Stimulated activated CD8-positive, alpha-beta memory T cell treated with anti-CD3 and anti-CD28 coated beads, Interleukin-15, amount 100 ng/mL, for 1 hour (primary cell): Measurements from ENCODE around the gene OR5B12.
"Not testable (repeated sequence)": the region's sequence is repeated elsewhere in the genome, so short reads cannot be mapped to it uniquely, and the experiment has no call there.

Experiments used
- DNase-seq: peaks from one replicate; pipeline ENCODE4 v3.0.0-alpha.2; 2020; ENCODE audit warnings: low read depth

OR5B12 gene

DNA sequence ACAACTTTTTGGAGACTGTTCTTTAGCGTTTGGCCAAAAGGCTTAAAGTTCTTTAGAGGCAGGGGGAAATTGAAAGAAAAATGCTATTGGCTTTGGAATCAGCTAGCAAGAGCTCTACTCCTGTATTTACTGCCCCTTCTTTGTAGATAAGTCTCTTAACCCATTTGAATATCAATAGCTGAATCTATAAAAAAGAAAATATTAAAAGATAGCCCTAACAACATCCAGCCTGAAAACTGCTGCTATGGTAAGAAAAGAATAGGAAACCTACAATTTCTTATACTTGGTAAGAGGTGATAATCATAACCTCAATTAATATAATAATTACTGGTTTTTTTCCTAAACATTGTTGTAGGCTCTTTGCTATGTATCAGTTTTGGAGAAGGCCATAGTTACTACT, at the start of gene OR5B12:
OR5B12 (minus strand) TSS at position 101 of the 400 bp plus-strand sequence. CDS start 2,085 bp downstream, outside the sequence.
- DNase-seq = no peak

DNA sequence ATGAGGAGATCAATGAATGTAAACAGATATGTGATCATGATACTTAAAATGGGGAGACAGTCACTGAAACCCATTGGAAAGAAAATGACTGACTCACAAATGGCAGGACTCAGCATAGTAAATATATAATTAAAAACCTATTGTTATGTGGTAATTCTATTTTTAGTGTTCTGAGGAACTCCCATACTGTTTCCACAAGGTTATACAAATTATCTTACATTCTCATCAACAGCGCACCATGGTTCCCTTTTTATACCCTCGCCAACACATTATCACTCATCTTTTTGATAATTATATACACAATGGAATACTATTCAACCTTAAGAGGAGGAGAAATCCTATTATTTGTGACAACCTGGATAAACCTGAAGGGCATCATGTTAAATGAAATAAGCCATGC, 48.8 kb upstream of the OR5B12 start:
- DNase-seq = no peak

DNA sequence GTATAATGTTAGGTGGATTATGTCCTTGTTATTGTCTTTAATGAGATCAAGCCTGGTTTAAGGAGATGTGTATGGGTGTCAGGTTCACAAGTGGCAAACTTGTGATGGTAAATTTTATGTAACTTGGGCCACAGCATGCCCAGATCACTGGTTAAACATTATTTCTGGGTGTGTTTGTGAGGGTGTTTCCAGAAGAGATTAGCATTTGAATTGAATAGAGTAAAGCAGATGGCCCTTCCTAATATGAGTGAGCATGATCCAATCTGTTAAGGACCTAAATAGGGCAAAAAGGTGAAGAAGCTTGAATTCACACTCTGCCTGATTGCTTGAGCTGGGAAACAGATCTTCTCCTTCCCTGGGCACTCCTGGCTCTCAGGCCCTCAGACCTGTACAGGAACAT, 45.1 kb upstream of the OR5B12 start:
- DNase-seq = no peak

DNA sequence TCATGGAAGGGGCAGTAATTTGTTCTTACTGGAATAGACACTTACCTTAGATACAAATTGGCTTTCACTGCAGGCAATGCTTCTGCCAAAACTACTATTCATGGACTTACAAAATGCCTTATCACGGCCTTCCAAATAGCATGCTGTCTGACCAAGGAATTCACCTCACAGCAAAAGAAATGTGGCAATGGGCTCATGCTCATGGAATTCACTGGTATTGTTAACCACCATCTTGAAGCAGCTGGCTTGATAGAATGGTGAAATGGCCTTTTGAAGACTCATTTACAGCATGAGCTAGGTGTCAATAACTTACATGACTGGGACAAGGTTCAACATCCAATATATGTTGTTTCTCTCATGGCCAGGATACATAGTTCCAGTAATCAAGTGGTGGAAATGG, 43.9 kb upstream of the OR5B12 start:
- DNase-seq = no peak

DNA sequence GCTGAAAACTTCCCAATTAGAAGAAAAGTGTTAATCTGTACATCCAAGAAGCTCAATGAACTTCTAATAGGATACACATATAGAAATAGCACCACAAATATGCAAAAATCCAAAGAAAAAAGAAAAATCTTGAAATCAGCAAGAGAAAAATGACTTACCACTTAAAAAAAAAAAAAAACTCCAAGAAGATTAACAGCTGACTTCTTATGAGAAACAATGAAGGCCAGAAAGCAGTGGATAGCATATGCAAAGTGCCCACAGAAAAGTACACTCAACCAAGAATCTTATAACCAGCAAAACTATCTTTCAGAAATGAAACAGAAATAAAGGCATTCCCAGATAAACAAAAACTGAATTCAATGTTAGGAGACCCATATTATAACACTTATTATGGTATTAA, 29.9 kb upstream of the OR5B12 start:
- DNase-seq = no peak

DNA sequence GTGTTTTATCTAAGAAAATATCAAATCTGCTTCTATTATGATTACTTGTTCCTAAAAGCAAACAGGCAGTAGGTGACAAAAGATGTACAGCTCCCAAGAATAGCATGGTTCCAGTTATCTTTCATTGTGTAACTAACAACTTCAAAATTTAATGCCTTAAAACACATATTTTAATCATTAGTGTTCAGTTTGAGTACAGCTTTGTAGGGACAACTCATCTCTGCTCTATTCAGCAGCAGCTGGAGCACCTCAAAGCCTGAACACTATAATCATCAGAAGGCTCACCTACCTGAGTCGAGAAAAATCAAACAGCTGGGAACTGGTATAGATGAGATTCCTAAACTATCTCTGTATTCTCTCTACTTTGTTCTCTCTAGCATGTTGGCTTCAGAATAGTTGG, 24.3 kb upstream of the OR5B12 start:
- DNase-seq = no peak

DNA sequence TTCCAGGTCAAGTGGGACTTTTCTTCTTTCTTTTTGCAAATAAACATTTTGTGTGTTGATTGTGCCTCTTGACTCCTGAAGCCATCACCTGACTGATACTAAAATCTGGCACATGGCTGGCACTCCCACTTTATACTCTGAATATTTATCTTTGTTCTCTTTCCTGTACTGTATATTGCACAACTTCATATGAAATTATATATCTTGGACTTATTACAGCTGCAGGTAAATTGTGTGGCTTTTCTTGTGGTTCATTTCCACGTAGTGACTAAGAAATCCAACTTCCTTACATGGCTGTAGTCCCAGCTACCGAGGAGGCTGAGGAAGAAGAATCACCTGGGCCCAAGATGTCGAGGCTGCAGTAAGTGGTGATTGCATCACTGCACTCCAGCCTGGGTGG, 23.7 kb upstream of the OR5B12 start:
- DNase-seq = no peak

- no peak for DNase-seq
These were observed 9.5 kb upstream of the OR5B12 start for GRCh38 chr11:58451585-58451984.

GRCh38 chr11:58446294-58446693, 4.3 kb upstream of the OR5B12 start:
- DNase-seq = no peak

GRCh38 chr11:58444300-58444699, 2.3 kb upstream of the OR5B12 start:
- DNase-seq = no peak

- no peak for DNase-seq
These were observed 3.5 kb downstream of the OR5B12 start for GRCh38 chr11:58438486-58438885.

- no peak for DNase-seq
These were observed 7.8 kb downstream of the OR5B12 start for GRCh38 chr11:58434217-58434616.

DNA sequence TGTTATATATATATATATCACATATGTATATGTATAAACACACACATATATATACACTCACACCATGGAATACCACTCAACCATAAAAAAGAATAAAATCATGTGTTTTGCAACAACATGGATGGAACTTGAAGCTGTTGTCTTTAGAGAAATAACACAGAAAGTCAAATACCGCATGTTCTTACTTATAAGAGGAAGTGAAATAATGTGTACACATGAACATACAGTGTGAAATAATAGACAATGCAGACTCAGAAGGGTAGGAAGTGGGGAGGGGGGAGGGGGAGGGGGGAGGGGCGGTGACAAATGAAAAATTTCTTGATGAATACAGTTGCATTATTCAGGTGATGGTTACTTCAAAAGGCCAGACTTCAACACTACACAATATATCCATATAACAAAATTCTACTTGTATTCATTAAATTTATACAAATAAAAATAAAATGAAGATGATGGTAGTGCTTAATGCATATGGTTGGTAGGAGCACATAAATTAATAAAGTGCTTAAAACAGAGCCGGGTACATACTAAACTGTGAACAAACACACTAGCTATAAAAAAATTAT, 8.3 kb downstream of the OR5B12 start:
- DNase-seq = no peak

DNA sequence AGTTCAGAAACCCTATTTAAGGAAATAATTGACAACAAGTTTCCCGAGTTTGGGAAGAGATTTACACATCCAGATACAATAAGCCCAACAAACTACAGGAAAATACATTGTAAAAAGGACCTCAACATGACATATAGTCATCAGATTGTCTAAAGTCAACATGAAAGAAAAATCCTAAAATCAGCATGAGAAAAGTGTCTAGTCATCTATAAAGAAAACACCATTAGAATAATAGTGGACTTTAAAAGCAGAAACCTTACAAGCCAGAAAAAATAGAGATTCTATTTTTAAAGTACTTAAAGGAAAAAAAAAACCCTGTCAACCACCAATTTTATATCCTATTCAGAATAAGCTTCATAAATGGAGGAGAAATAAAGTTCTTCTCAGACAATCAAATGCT, 12.8 kb downstream of the OR5B12 start:
- DNase-seq = no peak

DNA sequence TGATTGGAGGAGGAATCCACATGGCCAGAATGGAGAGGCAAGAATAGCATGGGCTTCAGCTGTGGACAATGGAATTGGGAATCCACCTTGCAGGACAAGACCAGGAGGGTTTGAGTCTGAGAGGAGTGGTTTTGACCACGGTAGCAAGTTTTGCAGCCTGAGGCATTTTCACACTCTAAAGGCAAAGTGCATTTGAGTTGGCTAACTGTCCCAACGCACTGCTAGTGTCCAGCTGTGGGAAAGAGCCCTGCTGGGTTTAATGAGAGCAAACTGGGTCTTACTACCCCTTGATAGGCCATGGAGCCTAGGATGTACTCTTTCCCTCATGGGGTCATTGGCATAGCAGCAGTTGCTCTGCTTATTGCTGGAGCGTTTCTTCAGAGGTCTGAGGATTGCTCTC, 14.0 kb downstream of the OR5B12 start, which contains the start of gene OR5B2:
OR5B2 (minus strand) TSS at position 101 of the 400 bp plus-strand sequence. CDS start 4,860 bp downstream, outside the sequence.
- DNase-seq = no peak

GRCh38 chr11:58406774-58407173, 35.3 kb downstream of the OR5B12 start, which contains the start of gene OR5B3:
TSS of gene OR5B3 (minus strand) at chr11:58406874. CDS start at chr11:58403409, 3,465 bp downstream.
- no peak for DNase-seq

GRCh38 chr11:58399622-58400021, 42.4 kb downstream of the OR5B12 start:
- not testable (repeated sequence) for DNase-seq

GRCh38 chr11:58395581-58395980, 46.5 kb downstream of the OR5B12 start:
- no peak for DNase-seq

DNA sequence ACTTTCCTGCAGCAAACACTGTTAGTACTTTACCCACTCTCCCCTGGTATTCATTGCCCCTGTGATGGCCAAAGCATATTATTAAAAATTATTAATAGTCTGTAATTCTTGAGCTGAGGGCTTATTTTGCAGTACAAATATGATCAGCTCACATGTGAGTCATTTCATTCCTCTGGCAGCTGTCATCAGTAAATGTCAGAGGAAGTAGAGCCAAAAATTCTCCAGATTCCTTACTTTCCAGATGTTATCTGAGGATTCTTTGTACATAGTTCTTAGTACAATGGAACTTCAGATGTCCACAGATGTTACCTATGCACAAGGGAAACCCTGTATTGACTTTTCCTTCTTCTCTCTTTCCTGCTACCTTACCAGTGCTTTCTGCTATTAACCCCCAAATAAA, 47.8 kb downstream of the OR5B12 start:
- no peak for DNase-seq

- no peak for DNase-seq
These were observed 49.3 kb downstream of the OR5B12 start for GRCh38 chr11:58392746-58393145.

DNA sequence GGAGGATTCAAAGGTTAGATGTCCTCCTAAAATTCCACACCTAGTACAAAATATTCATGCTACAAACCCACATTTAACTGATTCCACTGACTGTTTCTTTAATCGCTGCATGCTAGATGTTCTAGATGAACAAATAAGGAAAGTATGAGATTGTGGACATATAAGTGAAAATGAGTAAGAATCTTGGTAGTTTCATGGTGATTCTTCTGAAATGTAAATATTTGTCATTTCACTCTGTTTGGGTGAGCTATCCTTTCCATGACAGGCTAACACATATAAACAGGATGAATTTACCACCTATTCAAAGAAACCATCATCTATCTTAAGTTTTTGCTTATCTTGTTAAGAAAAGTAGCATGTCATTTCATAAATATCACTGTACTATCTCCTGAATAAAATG, 50.2 kb downstream of the OR5B12 start:
- no peak for DNase-seq

DNA sequence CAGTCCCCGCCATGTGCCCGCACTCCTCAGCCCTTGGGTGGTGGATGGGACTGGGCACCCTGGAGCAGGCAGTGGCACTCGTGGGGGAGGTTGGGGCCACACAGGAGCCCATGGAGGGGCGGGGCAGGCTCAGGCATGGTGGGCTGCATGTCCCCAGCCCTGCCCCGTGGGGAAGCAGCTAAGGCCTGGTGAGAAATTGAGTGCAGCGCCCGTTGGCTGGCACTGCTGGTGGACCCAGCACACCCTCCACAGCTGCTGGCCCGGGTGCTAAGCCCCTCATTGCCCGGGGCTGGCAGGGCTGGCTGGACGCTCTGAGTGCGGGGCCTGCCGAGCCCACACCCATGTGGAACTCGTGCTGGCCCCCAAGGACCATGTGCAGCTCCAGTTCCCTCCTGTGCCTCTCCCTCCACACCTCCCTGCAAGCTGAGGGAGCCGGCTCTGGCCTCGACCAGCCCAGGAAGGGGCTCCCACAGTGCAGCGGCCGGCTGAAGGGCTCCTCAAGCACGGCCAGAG, 51.4 kb downstream of the OR5B12 start:
- DNase-seq = no peak
